AG04449 (cell line): ENCODE measurements around the gene LAMA5.

Experiments used
- CTCF ChIA-PET: fragments of 350-600 bp; formaldehyde crosslinking; extraction: SDS; loops from one replicate; lab custom pipeline; 2021; ENCODE audit warnings: antibody characterized with exemption; lab: Yijun Ruan, JAX
- POLR2A ChIA-PET: fragments of 400-600, 350-600 bp; formaldehyde crosslinking; extraction: SDS; loops from one replicate; lab custom pipeline; 2020; ENCODE audit warnings: antibody characterized with exemption, inconsistent platforms; lab: Yijun Ruan, JAX
- DNase-seq: peaks from one replicate; pipeline ENCODE4 v3.0.0-alpha.2; 2010; ENCODE audit warnings: low read depth, low spot score
- H3K4me3 ChIP-seq: 2 replicates; pipeline ENCODE4 v1.5.1; 2011; ENCODE audit warnings: low read depth, mild to moderate bottlenecking, control low read depth, low read length
- CTCF ChIP-seq: IDR thresholded peaks from one replicate; pipeline ENCODE4 v1.5.1; 2011; ENCODE audit warnings: mild to moderate bottlenecking, moderate library complexity, low read length, control low read depth, inconsistent platforms; ENCODE audit not compliant: insufficient read depth; ENCODE audit errors: missing control alignments

LAMA5 gene

GRCh38 chr20:62317167-62317655 is 49.9 kb downstream of the LAMA5 start:
- ChIA-PET CTCF (interaction anchor here (1.0 to 2.1 kb wide), 3 partner anchors 9 to 65 kb away, joined by 3 to 8 read pairs (median 4); partner anchors contain the start of gene ADRM1), POLR2A (no interaction called here)
- no peak for TF ChIP-seq CTCF
- H3K4me3 ChIP-seq, result no peak overlapping the region
- DNase-seq, result no peak

- CTCF ChIA-PET, result interaction anchor here (1.2 to 2.1 kb wide), 2 partner anchors 14 to 66 kb away, joined by 4 to 8 read pairs; partner anchors contain the start of gene ADRM1
- no peak overlapping the region for H3K4me3 ChIP-seq
- DNase-seq, result no peak
- no peak for TF ChIP-seq CTCF
- POLR2A ChIA-PET, result no interaction called here
Measured at GRCh38 chr20:62316331-62317166, 50.6 kb downstream of the LAMA5 start.

GRCh38 chr20:62315773-62316172 is 51.3 kb downstream of the LAMA5 start:
- TF ChIP-seq CTCF, result no peak
- DNase-seq, result no peak
- no peak overlapping the region for H3K4me3 ChIP-seq
- ChIA-PET POLR2A (no interaction called here), CTCF (interaction anchor here (2.1 kb wide), 1 partner anchor 14 kb away, joined by 8 read pairs; the partner anchor contains the start of gene ADRM1)

- TF ChIP-seq CTCF, result no peak
- DNase-seq, result no peak
- ChIA-PET POLR2A (no interaction called here), CTCF (no interaction called here)
- H3K4me3 ChIP-seq, result no peak overlapping the region
Measured at GRCh38 chr20:62314711-62315302, 52.3 kb downstream of the LAMA5 start.

GRCh38 chr20:62314339-62314638 is 52.8 kb downstream of the LAMA5 start:
- CTCF ChIA-PET, result no interaction called here
- no peak for DNase-seq
- no peak for TF ChIP-seq CTCF
- POLR2A ChIA-PET, result no interaction called here
- H3K4me3 ChIP-seq, result no peak overlapping the region
